Coronary artery (tissue), 2 donors: ENCODE measurements around the gene GDF2.

Source experiments
- DNase-seq: peaks from one replicate; pipeline ENCODE4 v3.0.0-alpha.2; 2017; ENCODE audit warnings: low spot score
- H3K27ac ChIP-seq, 2 donors: fragments of 200-600 bp; sonication (generic); one replicate each; pipeline ENCODE4 v1.5.1; 2016 to 2019
- H3K4me3 ChIP-seq: fragments of 200-600 bp; sonication (generic); 2 replicates; pipeline ENCODE4 v1.5.1; 2016; ENCODE audit warnings: mild to moderate bottlenecking, moderate library complexity
- TF ChIP-seq, protein P1 (sequence below): fragments of 200-600 bp; sonication (generic); IDR thresholded peaks from one replicate; pipeline ENCODE4 v1.5.1; 2019; ENCODE audit warnings: antibody characterized with exemption

The GDF2 gene

DNA sequence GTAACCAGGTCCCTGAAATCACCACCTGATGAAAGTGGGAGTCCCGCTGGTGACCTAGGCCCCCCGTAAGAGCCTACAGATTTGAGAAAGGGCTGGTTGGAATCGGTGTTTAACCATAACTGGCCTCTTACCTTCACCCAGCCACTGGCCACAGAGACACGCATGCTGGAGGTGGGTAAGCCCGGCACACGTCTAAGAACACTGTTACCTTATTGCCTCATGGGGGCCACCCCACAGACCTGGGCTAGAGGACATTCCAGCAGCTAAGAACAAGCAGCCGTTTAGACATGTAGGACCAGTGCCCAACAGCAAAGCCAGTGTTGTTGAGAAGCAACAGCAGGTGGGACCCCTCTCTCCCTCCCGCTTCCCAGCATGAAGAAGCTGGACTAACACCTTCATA lies 2.5 kb upstream of the GDF2 start:
- no peak overlapping the region for H3K27ac ChIP-seq
- DNase-seq: no peak
- TF ChIP-seq, protein P1, sequence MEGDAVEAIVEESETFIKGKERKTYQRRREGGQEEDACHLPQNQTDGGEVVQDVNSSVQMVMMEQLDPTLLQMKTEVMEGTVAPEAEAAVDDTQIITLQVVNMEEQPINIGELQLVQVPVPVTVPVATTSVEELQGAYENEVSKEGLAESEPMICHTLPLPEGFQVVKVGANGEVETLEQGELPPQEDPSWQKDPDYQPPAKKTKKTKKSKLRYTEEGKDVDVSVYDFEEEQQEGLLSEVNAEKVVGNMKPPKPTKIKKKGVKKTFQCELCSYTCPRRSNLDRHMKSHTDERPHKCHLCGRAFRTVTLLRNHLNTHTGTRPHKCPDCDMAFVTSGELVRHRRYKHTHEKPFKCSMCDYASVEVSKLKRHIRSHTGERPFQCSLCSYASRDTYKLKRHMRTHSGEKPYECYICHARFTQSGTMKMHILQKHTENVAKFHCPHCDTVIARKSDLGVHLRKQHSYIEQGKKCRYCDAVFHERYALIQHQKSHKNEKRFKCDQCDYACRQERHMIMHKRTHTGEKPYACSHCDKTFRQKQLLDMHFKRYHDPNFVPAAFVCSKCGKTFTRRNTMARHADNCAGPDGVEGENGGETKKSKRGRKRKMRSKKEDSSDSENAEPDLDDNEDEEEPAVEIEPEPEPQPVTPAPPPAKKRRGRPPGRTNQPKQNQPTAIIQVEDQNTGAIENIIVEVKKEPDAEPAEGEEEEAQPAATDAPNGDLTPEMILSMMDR: no peak
- H3K4me3 ChIP-seq: no peak overlapping the region

DNA sequence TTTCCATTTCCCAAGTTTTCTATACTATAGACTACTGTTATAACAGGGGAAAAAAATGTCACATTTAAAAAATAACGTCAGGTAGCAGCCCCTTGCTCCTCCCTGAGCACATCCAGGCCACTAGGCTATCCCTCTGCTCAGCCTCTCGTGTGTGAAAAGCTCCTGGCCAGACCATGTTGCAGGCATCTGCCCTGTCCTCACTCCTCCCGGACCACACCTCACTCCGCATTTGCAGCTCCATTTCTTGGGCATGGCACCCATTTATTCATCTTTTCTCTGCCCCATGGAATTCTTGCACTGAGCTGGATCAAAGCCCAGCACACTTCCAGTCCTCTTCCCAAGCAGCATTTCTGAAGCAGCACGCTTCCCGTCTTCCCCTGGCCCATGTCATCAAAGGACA lies 1.4 kb upstream of the GDF2 start:
- TF ChIP-seq, protein P1: no peak
- no peak for DNase-seq
- Histone ChIP-seq H3K27ac (no peak overlapping the region), H3K4me3 (no peak overlapping the region)

DNA sequence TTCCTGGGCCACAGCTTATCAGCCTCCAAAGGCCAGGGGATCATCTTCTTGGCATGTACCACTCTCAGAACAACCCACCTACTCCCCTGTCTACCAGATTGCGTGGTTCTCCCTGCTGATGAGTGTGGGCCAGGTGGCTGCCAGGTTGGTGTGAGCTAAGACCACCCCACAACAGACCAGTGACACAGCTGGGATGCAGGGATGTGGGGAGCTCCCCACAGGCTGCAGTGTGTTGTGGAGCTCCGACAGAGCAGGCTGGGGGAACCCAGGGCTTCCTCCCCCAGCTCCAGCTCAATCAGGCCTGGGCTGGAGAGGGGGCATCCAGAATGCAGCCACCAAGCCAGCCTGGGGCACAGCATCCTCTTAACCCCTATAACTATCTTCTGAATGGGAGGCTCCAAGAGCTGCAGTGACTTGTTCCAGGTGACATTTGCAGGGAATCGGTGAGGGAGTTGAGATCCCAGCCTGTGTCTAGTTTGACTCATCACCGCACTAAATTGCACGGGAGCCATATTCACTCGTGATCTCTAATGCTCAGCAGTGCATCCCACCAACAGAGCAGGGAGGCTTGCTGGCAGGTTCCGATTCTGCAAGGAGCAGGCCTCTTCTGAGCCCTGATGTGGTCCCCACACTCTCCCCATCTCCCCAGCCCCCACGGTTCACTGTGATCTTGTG lies 596 bp upstream of the GDF2 start:
- no peak overlapping the region for H3K4me3 ChIP-seq
- H3K27ac ChIP-seq: no peak overlapping the region
- DNase-seq: peak; percentile 57
- TF ChIP-seq, protein P1: no peak

DNA sequence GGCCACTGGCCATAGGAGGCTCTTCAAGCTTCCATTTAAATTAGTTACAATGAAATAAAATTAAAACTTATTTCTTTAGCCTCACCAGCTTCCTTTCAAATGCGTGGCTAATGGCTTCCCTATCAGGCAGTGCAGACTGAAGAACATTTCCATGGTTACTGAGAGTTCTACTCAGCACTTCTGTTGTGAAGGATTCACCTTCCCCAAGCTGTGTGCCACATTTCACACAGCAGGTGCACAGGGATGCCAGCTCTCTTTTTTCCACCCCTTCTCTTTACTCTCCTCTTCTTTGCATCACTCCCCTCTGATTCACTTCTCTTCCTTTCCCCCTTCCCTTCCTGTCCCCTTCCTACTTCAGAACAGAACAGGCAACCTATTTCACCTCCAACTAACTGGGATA lies 833 bp downstream of the GDF2 start:
- H3K27ac ChIP-seq: no peak overlapping the region
- no peak for DNase-seq
- no peak overlapping the region for H3K4me3 ChIP-seq
- TF ChIP-seq, protein P1: no peak

DNA sequence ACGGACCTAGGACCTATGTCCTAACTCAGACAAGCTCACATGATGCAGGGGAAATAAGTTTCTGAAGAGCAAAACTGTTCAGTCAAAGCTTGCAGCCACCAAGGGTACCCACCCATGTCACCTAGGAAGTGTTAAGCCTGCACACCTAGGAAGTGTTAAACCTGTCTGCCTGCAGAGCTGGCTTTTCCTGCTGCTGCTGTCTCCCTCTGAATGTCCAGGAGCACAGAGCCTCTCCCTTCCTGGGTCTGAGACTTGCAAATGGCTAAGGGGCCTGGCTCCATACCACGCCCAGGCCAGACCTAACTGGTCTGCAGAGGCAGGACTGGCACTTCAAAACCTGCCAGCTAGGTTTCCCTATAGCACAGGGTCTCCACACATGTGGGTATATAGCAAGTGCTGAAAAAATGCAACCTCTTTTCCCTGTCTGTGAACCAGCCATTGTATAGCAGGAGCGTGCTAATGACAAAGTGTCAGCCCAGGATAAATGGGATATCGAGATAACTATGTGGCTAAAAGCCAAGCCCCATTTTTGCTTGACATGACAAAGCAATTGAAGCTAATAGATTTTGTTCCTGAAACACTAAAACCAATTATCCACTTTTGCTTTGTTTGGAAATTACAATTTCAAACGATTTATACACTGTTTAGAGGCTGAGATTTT lies 1.5 kb downstream of the GDF2 start:
- H3K27ac ChIP-seq: no peak overlapping the region
- no peak for DNase-seq
- TF ChIP-seq, protein P1: no peak
- no peak overlapping the region for H3K4me3 ChIP-seq

DNA sequence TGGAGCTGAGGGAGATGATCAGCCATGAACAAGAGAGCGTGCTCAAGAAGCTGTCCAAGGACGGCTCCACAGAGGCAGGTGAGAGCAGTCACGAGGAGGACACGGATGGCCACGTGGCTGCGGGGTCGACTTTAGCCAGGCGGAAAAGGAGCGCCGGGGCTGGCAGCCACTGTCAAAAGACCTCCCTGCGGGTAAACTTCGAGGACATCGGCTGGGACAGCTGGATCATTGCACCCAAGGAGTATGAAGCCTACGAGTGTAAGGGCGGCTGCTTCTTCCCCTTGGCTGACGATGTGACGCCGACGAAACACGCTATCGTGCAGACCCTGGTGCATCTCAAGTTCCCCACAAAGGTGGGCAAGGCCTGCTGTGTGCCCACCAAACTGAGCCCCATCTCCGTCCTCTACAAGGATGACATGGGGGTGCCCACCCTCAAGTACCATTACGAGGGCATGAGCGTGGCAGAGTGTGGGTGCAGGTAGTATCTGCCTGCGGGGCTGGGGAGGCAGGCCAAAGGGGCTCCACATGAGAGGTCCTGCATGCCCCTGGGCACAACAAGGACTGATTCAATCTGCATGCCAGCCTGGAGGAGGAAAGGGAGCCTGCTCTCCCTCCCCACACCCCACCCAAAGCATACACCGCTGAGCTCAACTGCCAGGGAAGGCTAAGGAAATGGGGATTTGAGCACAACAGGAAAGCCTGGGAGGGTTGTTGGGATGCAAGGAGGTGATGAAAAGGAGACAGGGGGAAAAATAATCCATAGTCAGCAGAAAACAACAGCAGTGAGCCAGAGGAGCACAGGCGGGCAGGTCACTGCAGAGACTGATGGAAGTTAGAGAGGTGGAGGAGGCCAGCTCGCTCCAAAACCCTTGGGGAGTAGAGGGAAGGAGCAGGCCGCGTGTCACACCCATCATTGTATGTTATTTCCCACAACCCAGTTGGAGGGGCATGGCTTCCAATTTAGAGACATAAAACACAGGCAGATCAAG lies 3.3 kb downstream of the GDF2 start:
- Histone ChIP-seq H3K4me3 (no peak overlapping the region), H3K27ac (no peak overlapping the region)
- peak; percentile 58 for DNase-seq
- TF ChIP-seq, protein P1: no peak
